ENCODE results near the gene SAFB2. TPM values are rescaled to one million over a fixed set of nuclear protein-coding genes. Genes with fewer than 3 reads are reported as not detected.

The SAFB2 gene
- total and polyA plus RNA-seq, 8 donors = 35.0 to 112 (median 44.2) TPM

GRCh38 chr19:5595129-5595528 is 27.4 kb downstream of the SAFB2 start:
- 88 to 90% methylated on average over 18 of the region's 18 CpGs for WGBS, 2 donors
- no peak overlapping the region for H3K27ac ChIP-seq
- ATAC-seq (no peak), FAIRE-seq (no peak), DNase-seq (peak in 1 of 6 donors; percentile 41)
- H3K36me3 ChIP-seq = peaks cover 24 to 100% (median 84%) of the 10 kb centered on the region in 3 donors
- intact Hi-C loops (cut with DNase I) = no loop called here
- H3K27me3 ChIP-seq = no peaks in the 10 kb centered on the region
- H3K4me3 ChIP-seq = no peak overlapping the region
- no peak for TF ChIP-seq CTCF (IDR thresholded peaks at IDR 0.05)
- H3K4me1 ChIP-seq = no peaks in the 10 kb centered on the region
- no peaks in the 10 kb centered on the region for H3K9me3 ChIP-seq

- Histone ChIP-seq H3K27me3 (no peaks in the 10 kb centered on the region), H3K4me3 (no peak overlapping the region), H3K36me3 (peaks cover 24 to 100% (median 86%) of the 10 kb centered on the region in 3 donors), H3K4me1 (no peaks in the 10 kb centered on the region), H3K9me3 (no peaks in the 10 kb centered on the region), H3K27ac (no peak overlapping the region)
- DNase-seq = peak in 1 of 6 donors; percentile 22
- ATAC-seq = no peak
- no peak for TF ChIP-seq CTCF (IDR thresholded peaks at IDR 0.05)
- 93% methylated on average over 7 of the region's 7 CpGs for WGBS, 2 donors
- intact Hi-C loops (cut with DNase I) = no loop called here
- FAIRE-seq = no peak
These were observed 28.0 kb downstream of the SAFB2 start for GRCh38 chr19:5594521-5594950.

- no peak for ATAC-seq
- WGBS, 2 donors = 93 to 95% methylated on average over 67 of the region's 67 CpGs
- Histone ChIP-seq H3K4me3 (no peak overlapping the region), H3K27ac (no peak overlapping the region), H3K36me3 (peaks cover 20 to 100% (median 80%) of the 10 kb centered on the region in 3 donors), H3K27me3 (no peaks in the 10 kb centered on the region), H3K4me1 (no peaks in the 10 kb centered on the region), H3K9me3 (no peaks in the 10 kb centered on the region)
- intact Hi-C loops (cut with DNase I) = no loop called here
- DNase-seq = peak in 1 of 6 donors; percentile 50
- no peak for TF ChIP-seq CTCF (IDR thresholded peaks at IDR 0.05)
- FAIRE-seq = no peak
These were observed 29.0 kb downstream of the SAFB2 start for GRCh38 chr19:5593343-5594255.

GRCh38 chr19:5592531-5593342 is 29.8 kb downstream of the SAFB2 start:
- Histone ChIP-seq H3K4me1 (no peaks in the 10 kb centered on the region), H3K27ac (no peak overlapping the region), H3K36me3 (peaks cover 18 to 100% (median 73%) of the 10 kb centered on the region in 3 donors), H3K27me3 (no peaks in the 10 kb centered on the region), H3K9me3 (no peaks in the 10 kb centered on the region), H3K4me3 (no peak overlapping the region)
- ATAC-seq = no peak
- no peak for DNase-seq
- WGBS, 2 donors = 88 to 91% methylated on average over 24 of the region's 24 CpGs
- intact Hi-C loops (cut with DNase I) = no loop called here
- no peak for TF ChIP-seq CTCF (IDR thresholded peaks at IDR 0.05)
- FAIRE-seq = no peak

All from pancreas (tissue), 10 donors.